NCI-H2196 (cell line): ENCODE measurements around the gene ORAI2.
A peak's percentile ranks its signal among the peaks of the same experiment; 100 is the strongest.

ENCODE experiments used
- DNase-seq: peaks from one replicate; lab custom pipeline; 2025; ENCODE audit not compliant: unreplicated experiment; lab: John Stamatoyannopoulos, UW

ORAI2 gene

DNA sequence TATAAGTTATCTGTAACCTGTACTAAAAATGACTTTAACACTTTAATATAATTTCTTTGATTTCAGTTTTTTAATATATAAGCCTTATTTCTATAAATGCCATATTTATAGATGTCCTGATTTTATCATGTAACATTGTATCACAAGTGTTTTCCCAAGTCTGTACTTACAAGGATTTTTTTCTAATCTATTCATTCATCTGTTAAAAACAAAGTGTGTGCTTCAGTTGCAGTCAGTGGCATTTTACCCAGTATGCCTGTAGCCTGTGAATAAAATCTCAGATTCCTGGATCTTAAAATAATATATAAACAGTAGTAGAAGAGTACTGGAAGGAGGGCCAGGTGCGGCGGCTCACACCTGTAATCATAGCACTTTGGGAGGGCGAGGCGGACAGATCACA, 19.8 kb upstream of the ORAI2 start:
- no peak for DNase-seq

DNA sequence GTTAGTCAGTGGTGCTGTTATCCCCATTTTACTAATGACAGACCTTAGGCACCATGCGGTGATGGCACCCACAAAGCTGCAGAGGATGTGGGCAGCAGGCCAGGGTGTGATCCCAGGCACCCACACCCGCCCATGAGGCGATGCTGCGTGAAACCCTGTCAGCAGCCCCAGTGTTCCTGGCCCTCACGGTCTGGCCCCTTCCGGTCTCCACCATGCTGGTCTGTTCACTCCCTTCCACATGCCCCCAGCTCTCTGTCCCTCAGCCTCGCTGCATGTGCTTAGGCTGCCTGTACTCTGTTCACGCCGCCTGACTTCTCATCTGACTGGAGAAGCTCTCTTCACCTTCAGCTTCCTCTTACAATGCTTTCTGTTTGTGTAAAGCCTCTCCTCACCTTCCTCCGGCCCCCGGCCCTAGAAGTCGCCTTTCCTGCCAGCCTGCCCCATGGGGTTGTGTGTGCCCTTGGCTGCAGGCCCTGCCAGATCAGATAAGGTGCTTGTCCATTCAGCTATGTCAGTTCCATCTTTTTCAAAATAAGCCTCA, 17.6 kb upstream of the ORAI2 start:
- DNase-seq = no peak

DNA sequence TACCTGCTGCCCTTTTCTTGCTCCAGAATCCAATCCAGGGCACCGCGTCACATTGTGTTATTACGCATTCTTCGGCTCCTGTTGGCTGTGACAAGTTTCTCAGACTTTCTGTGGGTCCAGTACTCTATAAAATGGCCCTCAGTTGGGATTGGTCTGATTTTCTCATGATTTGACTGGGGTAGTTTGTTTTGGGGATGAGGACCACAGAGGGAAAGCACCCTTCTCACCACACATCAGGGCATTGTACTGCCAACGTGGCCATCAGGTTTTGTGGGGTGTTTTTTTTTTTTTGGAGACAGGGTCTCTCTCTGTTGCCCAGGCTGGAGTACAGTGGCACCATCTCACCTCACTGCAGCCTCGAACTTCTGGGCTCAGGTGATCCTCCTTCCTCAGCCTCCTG, 17.0 kb upstream of the ORAI2 start:
- no peak for DNase-seq

DNA sequence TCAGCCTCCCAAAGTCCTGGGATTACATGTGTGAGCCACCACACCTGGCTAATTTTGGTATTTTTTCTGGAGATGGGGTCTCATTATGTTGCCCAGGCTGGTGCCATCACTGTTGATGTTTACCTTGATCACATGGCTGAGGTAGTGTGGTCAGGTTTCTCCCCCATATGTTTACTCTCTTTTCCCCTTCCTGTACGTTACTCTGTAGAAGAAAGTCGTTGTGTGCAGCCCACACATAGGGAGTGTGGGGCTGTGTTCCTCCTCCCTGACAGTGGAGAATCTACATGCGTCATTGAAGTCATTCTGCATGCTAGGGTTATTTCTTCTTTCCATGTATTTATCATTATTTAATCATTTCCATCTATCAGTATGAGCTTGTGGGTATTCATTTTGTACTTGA, 16.3 kb upstream of the ORAI2 start:
- no peak for DNase-seq

DNA sequence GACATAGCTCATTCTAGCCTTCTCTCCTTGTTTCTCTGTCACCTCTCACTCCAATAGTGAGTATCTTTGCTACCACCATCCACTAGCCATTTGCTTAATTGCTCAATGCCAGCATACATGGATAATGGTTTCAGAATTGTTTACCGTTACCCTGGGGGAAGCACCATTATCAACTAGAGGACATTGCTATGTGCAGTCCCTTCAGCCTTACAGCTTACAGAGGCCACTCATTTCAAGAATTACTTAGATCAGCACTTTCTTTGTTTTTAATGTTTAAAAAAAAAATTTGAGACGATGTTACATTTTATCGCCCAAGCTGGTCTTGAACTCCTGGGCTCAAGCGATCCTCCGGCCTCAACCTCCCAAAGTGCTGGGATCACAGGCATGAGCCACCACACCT, 14.8 kb upstream of the ORAI2 start:
- DNase-seq = no peak

GRCh38 chr7:102421706-102422240, 11.6 kb upstream of the ORAI2 start:
- no peak for DNase-seq

- no peak for DNase-seq
These were observed 9.2 kb upstream of the ORAI2 start for GRCh38 chr7:102424129-102424551.

DNA sequence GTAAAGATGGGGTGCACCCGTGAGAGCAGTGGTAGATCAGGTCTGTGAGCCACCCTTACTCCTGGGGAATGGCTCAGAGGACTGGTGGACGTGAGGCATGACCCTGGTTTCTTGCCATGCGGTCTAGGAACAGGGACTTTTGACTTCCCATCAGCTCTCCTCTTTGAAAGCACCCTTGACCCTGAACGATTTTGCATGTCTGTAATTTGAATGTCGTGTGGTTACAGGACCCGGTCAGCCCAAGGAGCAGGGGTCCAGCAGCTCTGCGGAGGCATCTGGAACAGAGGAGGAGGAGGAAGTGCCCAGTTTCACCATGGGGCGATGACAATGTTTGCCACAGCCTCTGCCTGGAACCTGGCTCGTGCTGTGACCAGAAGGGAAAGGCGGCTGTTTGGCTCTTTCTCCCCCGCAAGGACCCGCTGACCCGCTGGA, 8.6 kb upstream of the ORAI2 start:
- no peak for DNase-seq

DNA sequence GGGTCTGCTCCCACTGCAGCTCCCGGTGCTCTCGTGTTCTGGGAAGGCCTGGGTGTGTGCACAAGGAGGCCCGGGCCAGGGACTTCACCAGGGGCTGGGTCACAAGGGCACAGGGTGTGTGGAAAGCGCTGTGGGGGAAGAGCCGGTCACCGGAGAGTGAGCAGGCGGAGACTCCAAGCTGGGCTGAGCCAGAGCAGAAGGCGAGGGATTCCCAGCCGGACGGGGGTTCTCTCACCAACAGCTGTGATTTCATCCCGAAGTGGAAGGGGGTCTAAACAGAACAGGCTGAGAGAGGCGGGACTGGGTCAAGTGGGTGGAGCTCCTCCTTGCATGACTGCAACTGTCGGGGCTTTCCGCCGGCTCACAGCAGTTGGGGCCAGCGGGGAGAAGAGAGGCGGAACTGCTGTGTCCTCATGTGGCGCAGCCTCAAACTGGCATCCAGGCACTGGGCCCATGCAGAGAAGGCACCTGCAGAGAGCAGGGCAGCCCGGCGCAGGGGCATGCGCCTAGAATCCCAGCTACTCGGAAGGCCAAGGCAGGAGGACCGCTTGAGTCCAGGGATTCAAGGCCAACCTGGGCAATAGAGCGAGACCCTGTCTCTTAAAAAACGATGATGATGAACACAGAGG, 7.6 kb upstream of the ORAI2 start:
- DNase-seq = no peak

GRCh38 chr7:102426268-102427018, 6.9 kb upstream of the ORAI2 start:
- no peak for DNase-seq

- no peak for DNase-seq
These were observed 6.4 kb upstream of the ORAI2 start for GRCh38 chr7:102427019-102427405.

DNA sequence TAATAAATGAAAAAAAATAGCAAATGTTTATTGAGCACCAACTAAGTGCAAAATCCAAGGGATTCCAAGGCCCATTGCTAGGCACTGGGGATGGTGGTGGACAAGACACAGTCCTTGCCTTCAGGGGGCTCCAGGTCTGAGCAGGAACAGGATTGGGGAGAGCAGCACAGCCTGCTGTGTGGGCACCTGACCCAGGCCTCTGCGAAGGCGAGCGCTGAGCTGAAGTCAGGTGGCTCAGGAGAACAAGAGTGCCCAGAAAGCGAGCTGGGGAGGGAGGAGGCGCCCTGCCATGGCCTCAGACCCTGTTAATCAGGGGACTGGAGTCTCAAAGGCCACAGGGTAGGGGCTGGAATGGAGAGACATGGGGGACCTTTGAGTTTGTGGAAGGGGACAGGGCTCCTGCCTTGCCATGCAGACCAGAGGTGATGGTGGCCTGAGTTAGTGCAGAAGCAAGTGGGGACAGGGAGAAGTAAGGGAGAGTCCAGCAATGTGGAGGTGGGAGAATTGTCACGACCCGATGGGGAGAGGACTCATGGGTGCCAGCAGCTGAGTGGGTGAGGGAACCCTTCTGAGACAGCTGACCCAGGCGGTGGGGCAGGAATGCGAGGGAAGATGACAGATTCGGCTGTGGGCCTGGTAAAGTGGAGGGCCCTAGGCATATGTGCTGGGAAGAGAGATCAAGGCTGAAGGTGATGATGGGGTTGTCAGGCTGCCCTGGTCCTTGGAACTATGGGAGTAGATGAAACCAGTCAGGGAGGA, 4.1 kb upstream of the ORAI2 start:
- no peak for DNase-seq

- DNase-seq = peak; percentile 61
These were observed 1.6 kb upstream of the ORAI2 start for GRCh38 chr7:102431617-102432298.

DNA sequence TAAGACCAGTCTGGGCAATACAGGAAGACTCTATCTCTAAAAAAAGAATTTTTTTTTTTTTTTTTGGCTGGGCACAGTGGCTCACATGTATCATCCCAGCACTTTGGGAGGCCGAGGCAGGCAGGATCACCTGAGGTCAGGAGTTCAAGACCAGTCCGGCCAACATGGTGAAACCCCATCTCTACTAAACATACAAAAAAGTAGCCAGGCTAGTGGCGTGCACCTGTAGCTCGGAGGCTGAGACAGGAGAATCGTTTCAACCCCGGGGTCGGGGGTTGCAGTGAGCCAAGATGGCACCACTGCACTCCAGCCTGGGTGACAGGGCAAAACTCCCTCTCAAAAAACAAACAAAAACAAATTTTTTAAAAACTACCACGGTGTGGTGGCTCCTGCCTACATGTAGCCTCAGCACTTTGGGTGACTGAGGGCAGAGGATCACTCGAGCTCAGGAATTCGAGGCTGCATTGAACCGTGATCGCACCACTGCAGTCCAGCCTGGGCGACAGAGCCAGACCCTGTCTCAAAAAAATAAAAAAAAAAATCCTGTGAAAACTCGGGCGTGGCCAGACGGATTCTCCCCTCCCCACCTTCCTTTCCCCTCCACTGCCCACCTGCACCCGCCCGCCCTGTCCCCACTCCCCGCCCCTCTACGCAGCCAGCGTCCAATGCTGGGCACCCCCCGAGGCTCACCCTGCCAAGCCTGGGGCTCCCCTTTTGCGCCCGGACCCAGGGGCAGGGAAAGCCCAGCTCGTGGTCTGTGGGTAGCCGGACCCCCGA, 745 bp upstream of the ORAI2 start:
- no peak for DNase-seq

DNA sequence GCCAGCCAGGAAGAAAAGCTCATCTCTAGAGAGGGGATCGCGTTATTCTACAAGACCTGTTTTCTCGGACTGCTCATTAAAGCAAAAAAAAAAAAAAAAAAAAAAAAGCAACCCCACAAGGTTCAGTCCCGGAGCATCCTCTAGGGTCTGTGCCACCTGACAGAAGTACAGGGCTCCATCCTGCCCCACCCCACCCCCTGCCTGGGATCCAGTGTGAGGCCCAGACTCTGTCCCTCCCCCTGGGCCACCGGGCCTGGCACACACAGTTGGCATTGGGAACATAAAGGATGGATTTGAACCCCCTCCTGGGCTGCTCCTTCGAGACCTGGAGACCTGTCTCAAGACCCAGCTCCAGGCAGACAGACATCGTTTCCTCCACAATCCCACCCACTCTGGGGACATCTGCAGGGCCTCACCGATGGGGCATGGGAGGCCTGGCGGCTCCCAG, 688 bp downstream of the ORAI2 start:
- DNase-seq = no peak

GRCh38 chr7:102436118-102436517, 2.7 kb downstream of the ORAI2 start:
- no peak for DNase-seq

- peak; percentile 70 for DNase-seq
These were observed 6.8 kb downstream of the ORAI2 start for GRCh38 chr7:102439963-102440795.

- DNase-seq = no peak
These were observed 11.7 kb downstream of the ORAI2 start for GRCh38 chr7:102444961-102445673.

DNA sequence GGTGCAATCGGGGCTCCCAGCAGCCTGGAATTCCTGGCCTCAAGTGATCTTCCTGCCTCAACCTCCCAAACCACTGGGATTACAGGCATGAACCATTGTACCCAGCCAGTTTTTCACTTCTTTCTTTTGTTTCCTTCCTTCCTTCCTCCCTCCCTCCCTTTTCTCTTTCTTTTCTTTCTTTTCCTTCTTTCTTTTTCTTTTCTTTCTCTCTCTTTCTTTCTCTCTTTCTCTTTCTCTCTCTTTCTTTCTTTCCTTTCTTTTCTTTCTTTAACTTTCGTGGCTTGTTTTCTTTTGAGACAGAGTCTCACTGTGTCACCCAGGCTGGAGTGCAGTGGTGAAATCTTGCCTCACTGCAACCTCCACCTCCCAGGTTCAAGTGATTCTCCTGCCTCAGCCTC, 12.3 kb downstream of the ORAI2 start:
- DNase-seq = no peak
